ENCODE measurements around the gene INPP5J. TPM values are rescaled to one million over a fixed set of nuclear protein-coding genes. Genes with fewer than 3 reads are reported as not detected.

Gene INPP5J
- total and polyA plus RNA-seq, 2 donors (not counting 1 experiment from before 2014, with no cell fraction given): 0.17 to 0.33 TPM

GRCh38 chr22:31127181-31127772 lies 4.5 kb downstream of the INPP5J start:
- DNase-seq (ENCODE audit: low read depth in 2 of 2): no peak
- TF ChIP-seq EZH2 (IDR thresholded peaks at IDR 0.05; ENCODE audit: low read length, missing control alignments) (no peak), CTCF (conservative IDR thresholded peaks at IDR 0.05 in 1 of 2, IDR thresholded peaks at IDR 0.05 in 1 of 2; ENCODE audit: low read depth in 1 of 2, low read length in 2 of 2) (no peak)
- Histone ChIP-seq H3K9ac (ENCODE audit: insufficient read depth, low read length) (no peak overlapping the region), H3K4me1 (ENCODE audit: control insufficient read depth, extremely low read depth, insufficient read depth, low read length) (peaks cover 3% of the 10 kb centered on the region), H3K4me3 (replicated peaks in 1 of 4; ENCODE audit: control extremely low read depth in 1 of 4, insufficient read depth in 1 of 4, low read depth in 3 of 4, low read length in 4 of 4) (no peak overlapping the region), H2AFZ (ENCODE audit: low read length) (no peak overlapping the region), H3K9me3 (ENCODE audit: control insufficient read depth, insufficient read depth, low read depth, low read length) (no peaks in the 10 kb centered on the region), H4K20me1 (ENCODE audit: control insufficient read depth, extremely low read depth, insufficient read depth, low read length) (no peaks in the 10 kb centered on the region), H3K79me2 (ENCODE audit: control insufficient read depth, insufficient read depth, low read length) (no peaks in the 10 kb centered on the region), H3K27me3 (ENCODE audit: control insufficient read depth, insufficient read depth, low read length) (no peaks in the 10 kb centered on the region), H3K27ac (ENCODE audit: insufficient read depth, low read length) (no peak overlapping the region), H3K4me2 (ENCODE audit: extremely low read depth, insufficient read depth, low read length) (no peak overlapping the region), H3K36me3 (ENCODE audit: control insufficient read depth, insufficient read depth, low read length) (no peaks in the 10 kb centered on the region)

GRCh38 chr22:31128156-31128555 lies 5.4 kb downstream of the INPP5J start:
- no peak for DNase-seq (ENCODE audit: low read depth in 2 of 2)
- H3K4me3 ChIP-seq (replicated peaks in 1 of 4; ENCODE audit: control extremely low read depth in 1 of 4, insufficient read depth in 1 of 4, low read depth in 3 of 4, low read length in 4 of 4): no peak overlapping the region
- no peak overlapping the region for H3K4me2 ChIP-seq (ENCODE audit: extremely low read depth, insufficient read depth, low read length)
- no peak overlapping the region for H2AFZ ChIP-seq (ENCODE audit: low read length)
- no peaks in the 10 kb centered on the region for H3K27me3 ChIP-seq (ENCODE audit: control insufficient read depth, insufficient read depth, low read length)
- H3K9me3 ChIP-seq (ENCODE audit: control insufficient read depth, insufficient read depth, low read depth, low read length): no peaks in the 10 kb centered on the region
- H3K27ac ChIP-seq (ENCODE audit: insufficient read depth, low read length): no peak overlapping the region
- H3K4me1 ChIP-seq (ENCODE audit: control insufficient read depth, extremely low read depth, insufficient read depth, low read length): no peaks in the 10 kb centered on the region
- H3K9ac ChIP-seq (ENCODE audit: insufficient read depth, low read length): no peak overlapping the region
- no peaks in the 10 kb centered on the region for H4K20me1 ChIP-seq (ENCODE audit: control insufficient read depth, extremely low read depth, insufficient read depth, low read length)
- no peaks in the 10 kb centered on the region for H3K36me3 ChIP-seq (ENCODE audit: control insufficient read depth, insufficient read depth, low read length)
- H3K79me2 ChIP-seq (ENCODE audit: control insufficient read depth, insufficient read depth, low read length): no peaks in the 10 kb centered on the region
- TF ChIP-seq CTCF (conservative IDR thresholded peaks at IDR 0.05 in 1 of 2, IDR thresholded peaks at IDR 0.05 in 1 of 2; ENCODE audit: low read depth in 1 of 2, low read length in 2 of 2) (no peak), EZH2 (IDR thresholded peaks at IDR 0.05; ENCODE audit: low read length, missing control alignments) (no peak)

GRCh38 chr22:31130873-31131272 lies 8.1 kb downstream of the INPP5J start:
- no peak for DNase-seq (ENCODE audit: low read depth in 2 of 2)
- Histone ChIP-seq H3K9me3 (ENCODE audit: control insufficient read depth, insufficient read depth, low read depth, low read length) (no peaks in the 10 kb centered on the region), H4K20me1 (ENCODE audit: control insufficient read depth, extremely low read depth, insufficient read depth, low read length) (no peaks in the 10 kb centered on the region), H2AFZ (ENCODE audit: low read length) (no peak overlapping the region), H3K4me3 (replicated peaks in 1 of 4; ENCODE audit: control extremely low read depth in 1 of 4, insufficient read depth in 1 of 4, low read depth in 3 of 4, low read length in 4 of 4) (no peak overlapping the region), H3K27me3 (ENCODE audit: control insufficient read depth, insufficient read depth, low read length) (no peaks in the 10 kb centered on the region), H3K4me1 (ENCODE audit: control insufficient read depth, extremely low read depth, insufficient read depth, low read length) (no peaks in the 10 kb centered on the region), H3K79me2 (ENCODE audit: control insufficient read depth, insufficient read depth, low read length) (no peaks in the 10 kb centered on the region), H3K4me2 (ENCODE audit: extremely low read depth, insufficient read depth, low read length) (no peak overlapping the region), H3K9ac (ENCODE audit: insufficient read depth, low read length) (no peak overlapping the region), H3K27ac (ENCODE audit: insufficient read depth, low read length) (no peak overlapping the region), H3K36me3 (ENCODE audit: control insufficient read depth, insufficient read depth, low read length) (no peaks in the 10 kb centered on the region)
- TF ChIP-seq CTCF (conservative IDR thresholded peaks at IDR 0.05 in 1 of 2, IDR thresholded peaks at IDR 0.05 in 1 of 2; ENCODE audit: low read depth in 1 of 2, low read length in 2 of 2) (no peak), EZH2 (IDR thresholded peaks at IDR 0.05; ENCODE audit: low read length, missing control alignments) (no peak)

All from fibroblast of lung (primary cell).